ENCODE results near the gene C17orf107. TPM values are rescaled to one million over a fixed set of nuclear protein-coding genes. Genes with fewer than 3 reads are reported as not detected.
"Not testable (repeated sequence)": the region's sequence is repeated elsewhere in the genome, so short reads cannot be mapped to it uniquely, and the experiment has no call there.

The C17orf107 gene
- total RNA-seq, 1 donor from 2014 or later = 0.46 TPM

- intact Hi-C loops (cut with DNase I) = not testable (repeated sequence)
Measured at GRCh38 chr17:4869058-4869998, 30.0 kb upstream of the C17orf107 start.

GRCh38 chr17:4870855-4871254 is 28.5 kb upstream of the C17orf107 start:
- intact Hi-C loops (cut with DNase I) = no loop called here
- DNase-seq (ENCODE audit: low spot score) = no peak

More at GRCh38 chr17:4869058-4869998, 30.0 kb upstream of the C17orf107 start:
- not testable (repeated sequence) for DNase-seq (ENCODE audit: low spot score)

- DNase-seq (ENCODE audit: low spot score) = no peak
- intact Hi-C loops (cut with DNase I) = no loop called here
Measured at GRCh38 chr17:4872786-4873185, 26.6 kb upstream of the C17orf107 start.

- intact Hi-C loops (cut with DNase I) = no loop called here
- DNase-seq (ENCODE audit: low spot score) = no peak
Measured at GRCh38 chr17:4877089-4877488, 22.2 kb upstream of the C17orf107 start.

- intact Hi-C loops (cut with DNase I) = no loop called here
- no peak for DNase-seq (ENCODE audit: low spot score)
Measured at GRCh38 chr17:4879601-4880000, 19.7 kb upstream of the C17orf107 start.

GRCh38 chr17:4880857-4881256 is 18.5 kb upstream of the C17orf107 start:
- intact Hi-C loops (cut with DNase I) = loop anchor here (5.0 to 10.0 kb wide), 2 partner anchors 44 to 316 kb away; partner anchors contain the start of gene GGT6
- DNase-seq (ENCODE audit: low spot score) = no peak

- no peak for DNase-seq (ENCODE audit: low spot score)
- intact Hi-C loops (cut with DNase I) = loop anchor here (2.0 to 10.0 kb wide), 3 partner anchors 45 to 317 kb away; partner anchors contain the start of genes GGT6 and VMO1
Measured at GRCh38 chr17:4881761-4882555, 17.4 kb upstream of the C17orf107 start.

- no peak for DNase-seq (ENCODE audit: low spot score)
- intact Hi-C loops (cut with DNase I) = loop anchor here (5.0 to 10.0 kb wide), 2 partner anchors 47 to 320 kb away; partner anchors contain the start of gene GGT6
Measured at GRCh38 chr17:4884489-4884888, 14.8 kb upstream of the C17orf107 start.

GRCh38 chr17:4886830-4887229 is 12.5 kb upstream of the C17orf107 start:
- no peak for DNase-seq (ENCODE audit: low spot score)
- intact Hi-C loops (cut with DNase I) = loop anchor here (5.0 to 10.0 kb wide), 2 partner anchors 155 to 322 kb away; partner anchors contain the start of genes GGT6 and MED11

- intact Hi-C loops (cut with DNase I) = loop anchor here (5.0 to 10.0 kb wide), 2 partner anchors 155 to 323 kb away; partner anchors contain the start of genes GGT6 and MED11
- no peak for DNase-seq (ENCODE audit: low spot score)
Measured at GRCh38 chr17:4887581-4887980, 11.8 kb upstream of the C17orf107 start.

- no peak for DNase-seq (ENCODE audit: low spot score)
- intact Hi-C loops (cut with DNase I) = no loop called here
Measured at GRCh38 chr17:4891411-4892410, 7.6 kb upstream of the C17orf107 start.

- intact Hi-C loops (cut with DNase I) = no loop called here
- DNase-seq (ENCODE audit: low spot score) = no peak
Measured at GRCh38 chr17:4892499-4893221, 6.7 kb upstream of the C17orf107 start.

GRCh38 chr17:4893272-4893671 is 6.1 kb upstream of the C17orf107 start:
- intact Hi-C loops (cut with DNase I) = no loop called here
- DNase-seq (ENCODE audit: low spot score) = no peak

- intact Hi-C loops (cut with DNase I) = no loop called here
- no peak for DNase-seq (ENCODE audit: low spot score)
Measured at GRCh38 chr17:4893721-4894560, 5.4 kb upstream of the C17orf107 start.

- intact Hi-C loops (cut with DNase I) = no loop called here
- DNase-seq (ENCODE audit: low spot score) = no peak
Measured at GRCh38 chr17:4895121-4895520, 4.2 kb upstream of the C17orf107 start.

GRCh38 chr17:4895657-4896331 is 3.5 kb upstream of the C17orf107 start:
- DNase-seq (ENCODE audit: low spot score) = no peak
- intact Hi-C loops (cut with DNase I) = no loop called here

All from cardiac septum (tissue), 1 donor.